GM19240 (cell line): Measurements from ENCODE around the gene MAP3K8.
"Not testable (repeated sequence)": the region's sequence is repeated elsewhere in the genome, so short reads cannot be mapped to it uniquely, and the experiment has no call there.

Experiments used
- DNase-seq: peaks from one replicate; pipeline ENCODE4 v3.0.0; 2011; ENCODE audit warnings: low spot score; ENCODE audit not compliant: insufficient read length

MAP3K8 gene

GRCh38 chr10:30447125-30447799, 13.3 kb downstream of the MAP3K8 start:
- no peak for DNase-seq

GRCh38 chr10:30448092-30448491, 14.1 kb downstream of the MAP3K8 start:
- no peak for DNase-seq

- no peak for DNase-seq
Measured at GRCh38 chr10:30453764-30454527, 20.0 kb downstream of the MAP3K8 start.

- DNase-seq = no peak
Measured at GRCh38 chr10:30454744-30455510, 20.9 kb downstream of the MAP3K8 start.

GRCh38 chr10:30455816-30456215, 21.8 kb downstream of the MAP3K8 start:
- DNase-seq = no peak

- no peak for DNase-seq
Measured at GRCh38 chr10:30456266-30456665, 22.3 kb downstream of the MAP3K8 start.

GRCh38 chr10:30459283-30459682, 25.3 kb downstream of the MAP3K8 start:
- no peak for DNase-seq

GRCh38 chr10:30460121-30460520, 26.1 kb downstream of the MAP3K8 start:
- DNase-seq = no peak

- DNase-seq = no peak
Measured at GRCh38 chr10:30462513-30462912, 28.5 kb downstream of the MAP3K8 start.

GRCh38 chr10:30463944-30464451, 30.0 kb downstream of the MAP3K8 start:
- no peak for DNase-seq

GRCh38 chr10:30464675-30465074, 30.7 kb downstream of the MAP3K8 start:
- no peak for DNase-seq

- no peak for DNase-seq
Measured at GRCh38 chr10:30466445-30466844, 32.5 kb downstream of the MAP3K8 start.

GRCh38 chr10:30467651-30468338, 33.8 kb downstream of the MAP3K8 start:
- DNase-seq = no peak

- DNase-seq = no peak
Measured at GRCh38 chr10:30472414-30473155, 38.6 kb downstream of the MAP3K8 start.

GRCh38 chr10:30475515-30475914, 41.5 kb downstream of the MAP3K8 start:
- DNase-seq = not testable (repeated sequence)

- no peak for DNase-seq
Measured at GRCh38 chr10:30476511-30477155, 42.6 kb downstream of the MAP3K8 start.

GRCh38 chr10:30479513-30479912, 45.5 kb downstream of the MAP3K8 start:
- DNase-seq = not testable (repeated sequence)

GRCh38 chr10:30481603-30482002, 47.6 kb downstream of the MAP3K8 start:
- DNase-seq = no peak

GRCh38 chr10:30488316-30488715, 54.3 kb downstream of the MAP3K8 start:
- DNase-seq = no peak

- DNase-seq = no peak
Measured at GRCh38 chr10:30489346-30489745, 55.4 kb downstream of the MAP3K8 start.
